22Rv1 (cell line): ENCODE measurements around the gene PRR12.

Source experiments
- ZFX ChIP-seq: fragments of 450-650 bp; IDR thresholded peaks from 2 replicates; pipeline ENCODE4 v1.6.1; 2017; ENCODE audit warnings: antibody characterized with exemption, borderline replicate concordance
- TF ChIP-seq, protein P1 (sequence below): fragments of 450-650 bp; IDR thresholded peaks from 2 replicates; pipeline ENCODE4 v1.5.1; 2017; ENCODE audit warnings: mild to moderate bottlenecking

DNA sequence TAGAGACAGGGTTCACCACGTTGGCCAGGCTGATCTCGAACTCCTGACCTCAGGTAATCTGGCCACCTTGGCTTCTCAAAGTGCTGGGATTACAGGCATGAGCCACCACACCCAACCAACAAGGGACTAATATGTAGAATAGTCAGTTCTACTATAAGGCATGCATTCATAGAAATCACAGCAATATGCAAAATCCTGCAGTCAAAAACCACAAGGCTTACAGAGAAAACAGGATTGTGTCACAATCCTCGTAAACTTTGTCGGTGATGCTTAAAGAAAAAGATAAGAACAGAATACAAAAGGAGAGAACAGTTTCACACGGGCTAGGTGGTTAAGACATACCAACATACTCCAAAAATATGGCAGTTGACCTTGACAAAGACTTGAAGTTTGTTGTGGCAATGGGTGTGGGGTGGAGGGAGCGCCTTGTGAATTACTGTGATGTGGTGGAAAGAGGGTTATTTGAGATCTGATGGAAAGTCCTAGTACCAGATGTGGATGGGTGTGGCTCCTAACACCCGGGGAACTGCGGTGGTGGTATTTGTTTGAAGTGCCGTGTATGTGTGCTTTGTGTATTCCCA lies 23.0 kb upstream of the PRR12 start:
- TF ChIP-seq, protein P1, sequence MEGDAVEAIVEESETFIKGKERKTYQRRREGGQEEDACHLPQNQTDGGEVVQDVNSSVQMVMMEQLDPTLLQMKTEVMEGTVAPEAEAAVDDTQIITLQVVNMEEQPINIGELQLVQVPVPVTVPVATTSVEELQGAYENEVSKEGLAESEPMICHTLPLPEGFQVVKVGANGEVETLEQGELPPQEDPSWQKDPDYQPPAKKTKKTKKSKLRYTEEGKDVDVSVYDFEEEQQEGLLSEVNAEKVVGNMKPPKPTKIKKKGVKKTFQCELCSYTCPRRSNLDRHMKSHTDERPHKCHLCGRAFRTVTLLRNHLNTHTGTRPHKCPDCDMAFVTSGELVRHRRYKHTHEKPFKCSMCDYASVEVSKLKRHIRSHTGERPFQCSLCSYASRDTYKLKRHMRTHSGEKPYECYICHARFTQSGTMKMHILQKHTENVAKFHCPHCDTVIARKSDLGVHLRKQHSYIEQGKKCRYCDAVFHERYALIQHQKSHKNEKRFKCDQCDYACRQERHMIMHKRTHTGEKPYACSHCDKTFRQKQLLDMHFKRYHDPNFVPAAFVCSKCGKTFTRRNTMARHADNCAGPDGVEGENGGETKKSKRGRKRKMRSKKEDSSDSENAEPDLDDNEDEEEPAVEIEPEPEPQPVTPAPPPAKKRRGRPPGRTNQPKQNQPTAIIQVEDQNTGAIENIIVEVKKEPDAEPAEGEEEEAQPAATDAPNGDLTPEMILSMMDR = no peak
- TF ChIP-seq ZFX = no peak
